Dermis microvascular lymphatic vessel endothelial cell (primary cell): ENCODE measurements around the gene DCUN1D3. TPM values are rescaled to one million over a fixed set of nuclear protein-coding genes. Genes with fewer than 3 reads are reported as not detected.
"Not testable (repeated sequence)": the region's sequence is repeated elsewhere in the genome, so short reads cannot be mapped to it uniquely, and the experiment has no call there.

Experiments used
- DNase-seq, 2 donors: peaks; one replicate each; pipeline versions ENCODE4 v3.0.0 to v3.0.0-alpha.2; 2010; ENCODE audit warnings: low read depth in 2 of 2
- total RNA-seq: library from RNA; depleted of rRNA; stranded (reverse); fragments of >200 nt; gene quantifications from 2 replicates; pipeline ENCODE4 v1.2.1, GENCODE V29; 2014

DCUN1D3 gene
- total RNA-seq, 1 donor from 2014 or later = 15.5 TPM

DNA sequence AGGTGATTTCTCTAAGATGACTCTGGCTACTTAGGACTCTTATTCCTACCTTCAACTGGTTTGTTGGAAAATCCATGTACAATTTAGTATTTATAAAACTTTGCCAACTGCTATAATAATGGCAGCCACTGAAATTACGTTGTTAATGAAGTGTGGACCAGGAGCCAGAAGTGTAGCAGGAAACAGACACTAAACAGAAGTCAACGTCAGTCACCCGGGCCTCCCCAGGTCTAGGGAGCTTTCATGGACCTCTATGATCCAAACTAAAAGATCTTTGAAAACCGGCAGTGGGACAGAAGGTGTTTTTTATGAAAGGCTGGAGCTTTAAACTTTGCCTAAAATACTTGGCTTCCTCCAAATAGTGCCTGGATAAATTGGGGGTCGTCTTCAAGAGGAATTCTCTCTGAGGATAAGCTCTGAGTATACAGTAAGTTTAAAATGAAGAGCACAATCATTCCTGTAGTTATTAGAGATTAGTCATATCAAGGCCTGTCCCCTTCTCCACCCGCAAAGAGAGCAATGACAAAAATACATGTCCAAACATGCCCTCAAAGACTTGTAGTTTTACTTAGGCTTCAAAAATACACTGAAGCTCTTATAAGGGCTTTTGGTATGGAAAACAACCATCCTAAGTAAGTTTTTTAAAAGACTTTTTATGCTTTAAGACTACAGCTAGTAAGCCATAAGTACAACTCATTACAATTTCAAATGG, 34.6 kb downstream of the DCUN1D3 start:
- DNase-seq = peak in 1 of 2 donors; percentile 61

DNA sequence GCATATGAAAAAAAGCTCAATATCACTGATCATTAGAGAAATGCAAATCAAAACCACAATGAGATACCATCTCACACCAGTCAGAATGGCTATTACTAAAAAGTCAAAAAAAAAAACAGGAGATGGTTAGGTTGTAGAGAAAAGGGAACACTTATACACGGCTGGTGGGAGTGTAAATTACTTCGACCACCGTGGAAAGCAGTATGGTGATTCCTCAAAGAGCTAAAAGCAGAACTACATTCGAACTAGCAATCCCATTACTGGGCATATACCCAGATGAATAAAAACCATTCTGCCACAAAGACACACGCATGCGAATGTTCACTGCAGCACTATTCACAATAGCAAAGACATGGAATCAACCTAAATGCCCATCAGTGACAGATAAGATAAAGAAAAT, 35.8 kb downstream of the DCUN1D3 start:
- not testable (repeated sequence) for DNase-seq

DNA sequence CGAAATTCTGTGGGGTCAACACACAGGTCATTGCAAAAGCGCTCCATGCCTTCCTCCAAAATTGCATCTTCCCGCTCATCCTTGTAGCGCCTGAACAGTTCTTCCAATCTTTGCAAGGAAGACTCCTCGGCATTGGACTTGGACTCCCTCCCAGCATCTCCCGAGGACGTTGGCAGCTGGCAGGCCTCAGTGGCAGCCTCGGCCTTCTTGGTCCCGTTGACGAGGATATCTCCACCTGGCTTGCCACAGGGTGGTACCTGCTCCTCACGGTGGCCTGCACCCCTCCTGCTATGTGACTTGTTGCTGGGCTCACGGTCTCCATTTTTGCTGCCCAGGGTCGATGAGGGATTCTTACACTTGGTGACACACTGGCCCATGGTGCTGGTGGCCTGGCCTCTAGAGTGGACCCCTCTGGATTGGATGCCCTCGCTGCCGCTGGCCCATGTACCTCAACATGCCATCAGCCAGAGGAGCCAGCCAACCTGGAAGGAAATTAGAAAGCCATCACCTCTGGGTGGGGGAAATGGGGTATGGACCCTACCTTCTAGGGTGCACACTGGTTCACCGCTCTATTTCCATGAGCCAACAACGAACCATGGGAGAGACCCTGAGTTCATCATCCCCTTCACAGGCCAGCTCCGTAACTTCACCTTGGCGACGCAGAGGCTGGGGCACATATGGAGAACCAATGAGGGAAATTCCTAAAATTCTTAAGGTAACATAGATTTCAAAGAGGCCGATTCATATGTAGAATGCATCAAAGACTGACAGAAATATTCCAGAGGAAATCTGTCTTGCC, 37.8 kb downstream of the DCUN1D3 start:
- DNase-seq = no peak

DNA sequence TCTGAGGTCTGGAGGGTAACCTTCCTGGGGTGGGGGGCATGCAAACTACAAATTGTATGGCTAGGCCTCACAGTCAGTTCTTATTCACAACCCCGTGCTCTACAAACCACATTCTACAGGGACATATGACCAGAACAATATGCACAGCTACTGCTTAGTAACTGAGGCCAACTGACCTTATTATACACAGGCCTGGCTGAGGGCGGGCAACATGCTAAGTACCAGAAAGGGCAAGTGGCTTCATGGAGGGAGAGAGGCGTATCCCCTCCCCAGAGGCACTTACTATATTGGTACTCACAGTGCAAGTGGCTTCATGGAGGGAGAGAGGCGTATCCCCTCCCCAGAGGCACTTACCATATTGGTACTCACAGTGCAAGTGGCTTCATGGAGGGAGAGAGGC, 39.2 kb downstream of the DCUN1D3 start:
- not testable (repeated sequence) for DNase-seq

DNA sequence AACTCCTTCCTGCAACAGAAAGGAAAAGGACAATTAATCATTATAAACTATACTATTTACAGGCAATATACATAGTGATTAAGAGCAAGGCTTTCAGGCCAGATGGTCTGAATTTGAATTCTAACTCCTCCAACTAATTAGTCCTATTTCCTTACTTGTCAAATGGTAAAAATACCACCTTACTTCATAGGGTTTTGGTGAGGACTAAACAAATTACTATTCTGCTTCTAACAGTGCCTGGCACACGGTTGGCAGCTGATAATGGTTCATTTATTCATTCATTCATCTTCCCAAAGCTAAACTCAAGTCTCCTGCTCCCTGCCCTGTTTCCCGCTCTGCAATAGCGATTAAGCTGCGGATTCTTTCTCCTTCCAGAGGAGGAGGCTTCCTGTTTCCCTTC, 39.8 kb downstream of the DCUN1D3 start:
- DNase-seq = no peak

DNA sequence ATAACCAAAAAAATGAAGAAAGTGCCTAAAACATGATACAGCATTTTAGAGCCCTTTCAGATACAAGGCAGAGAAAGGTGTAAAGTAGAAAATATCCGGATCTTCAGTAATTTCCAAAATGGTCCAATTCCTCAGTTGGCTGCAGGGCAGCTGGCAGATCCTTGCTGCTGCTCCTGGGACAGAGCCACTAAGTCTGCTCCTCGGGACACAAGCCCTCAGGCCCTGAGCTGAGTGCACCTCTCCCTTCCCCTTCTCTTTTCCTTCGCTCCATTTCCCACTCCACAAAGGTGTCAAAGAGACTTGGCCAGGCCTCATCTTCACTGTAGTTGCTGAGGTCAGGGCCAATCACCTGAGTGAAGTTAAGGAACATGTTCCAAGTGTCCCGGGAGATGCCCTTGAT, 40.5 kb downstream of the DCUN1D3 start:
- DNase-seq = no peak

DNA sequence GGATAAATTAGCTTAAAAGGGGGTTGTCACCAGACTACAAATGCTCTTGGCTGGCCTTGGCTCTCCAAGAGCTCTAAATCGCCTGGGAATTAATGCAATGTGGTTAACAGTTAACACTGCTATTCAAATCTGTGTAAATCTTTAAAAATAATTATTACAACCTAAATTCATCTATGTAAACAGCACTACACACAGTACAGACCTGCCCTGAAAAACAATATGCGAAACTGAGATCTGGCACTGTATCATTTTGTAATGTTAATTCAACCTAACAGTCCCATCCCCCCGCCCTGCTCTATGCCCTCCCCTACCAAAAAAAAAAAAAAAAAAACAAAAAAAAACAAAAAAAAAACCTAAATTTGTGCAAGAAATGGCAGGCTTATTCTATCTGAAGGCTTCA, 40.9 kb downstream of the DCUN1D3 start:
- DNase-seq = no peak

DNA sequence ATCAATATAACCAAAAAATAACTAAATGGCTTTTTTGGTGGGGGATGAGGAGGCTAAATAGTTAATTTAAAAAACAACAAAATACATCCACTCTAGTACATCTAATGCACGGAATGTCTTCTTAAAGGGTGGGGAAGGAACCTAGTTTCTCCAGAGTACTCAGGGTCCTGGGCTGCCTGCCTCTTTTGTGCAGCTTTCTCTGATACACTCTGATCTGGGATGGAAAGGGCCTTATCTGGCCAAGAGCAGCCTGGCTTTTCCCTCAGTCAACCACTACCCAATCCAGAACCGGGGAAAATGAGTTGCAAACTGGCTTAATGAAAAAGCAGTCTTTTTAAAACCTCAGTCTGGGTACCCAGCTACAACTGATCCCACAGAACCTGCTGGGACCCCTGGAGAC, 42.9 kb downstream of the DCUN1D3 start:
- DNase-seq = no peak

DNA sequence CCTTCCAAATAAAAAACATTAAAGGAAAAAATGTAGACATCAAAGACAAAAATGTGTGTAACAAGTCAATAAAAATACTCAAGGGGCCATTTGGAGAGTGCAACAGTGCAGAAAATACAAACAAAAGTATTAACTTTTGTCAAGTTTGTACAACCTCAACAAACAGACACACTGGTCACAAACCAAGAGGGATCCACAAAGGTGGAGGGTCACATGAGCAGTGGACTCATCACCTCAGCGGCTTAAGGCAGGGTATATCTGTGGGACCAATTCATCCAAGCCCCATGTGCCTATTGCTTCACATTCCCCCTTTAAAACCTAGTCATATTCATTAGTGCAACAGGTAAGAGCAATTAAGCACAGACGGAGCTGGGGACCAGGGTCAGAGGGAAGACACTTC, 45.2 kb downstream of the DCUN1D3 start:
- no peak for DNase-seq

DNA sequence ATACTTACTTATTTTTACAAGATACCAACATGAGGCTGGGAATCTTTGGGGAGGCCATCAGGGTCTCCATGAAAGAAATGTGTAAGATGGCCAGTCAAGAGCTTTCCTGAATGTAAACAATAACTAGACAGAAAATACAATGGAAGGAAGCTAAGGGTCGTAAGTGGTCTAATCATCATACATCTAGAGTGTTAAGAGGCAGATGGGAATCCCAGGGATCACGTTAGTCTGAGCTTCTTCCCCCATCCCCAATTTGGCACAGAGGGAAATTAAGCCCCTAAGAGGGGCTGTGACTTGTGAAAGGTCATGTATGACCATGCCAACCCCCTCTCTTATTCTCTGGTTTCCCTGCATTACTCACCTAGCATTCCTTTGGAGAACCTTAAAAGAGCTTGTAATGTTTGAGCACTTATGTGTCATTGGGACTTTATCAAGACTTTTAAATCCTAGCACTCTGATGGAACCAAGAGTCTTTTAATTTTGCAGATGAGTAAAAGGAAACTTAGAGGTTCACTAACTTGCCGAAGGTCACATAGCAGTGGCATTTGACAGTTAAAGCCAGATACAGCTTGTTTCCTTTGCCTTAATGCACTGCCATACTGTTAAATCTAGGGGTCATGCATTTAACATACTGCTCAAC, 46.1 kb downstream of the DCUN1D3 start:
- DNase-seq = peak in 1 of 2 donors; percentile 33

DNA sequence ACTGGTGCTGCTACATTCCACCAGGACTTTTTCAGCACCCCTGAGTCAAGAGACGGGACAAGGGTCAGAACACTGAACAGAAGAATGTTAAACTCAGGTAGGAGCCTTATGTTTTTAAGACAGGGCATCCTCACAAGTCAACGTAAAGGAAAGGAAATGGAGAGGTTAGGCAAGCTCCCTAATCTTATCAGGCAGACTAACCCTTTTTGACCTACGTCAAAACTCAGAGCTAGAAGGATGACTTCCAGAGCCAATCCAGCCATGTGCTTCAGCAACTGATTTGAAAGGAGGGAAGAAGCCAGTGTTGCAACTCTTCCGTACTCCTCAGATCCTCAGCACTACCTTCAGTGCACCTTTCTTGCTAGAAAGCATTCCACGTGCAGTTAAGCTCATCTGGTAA, 47.0 kb downstream of the DCUN1D3 start:
- no peak for DNase-seq

DNA sequence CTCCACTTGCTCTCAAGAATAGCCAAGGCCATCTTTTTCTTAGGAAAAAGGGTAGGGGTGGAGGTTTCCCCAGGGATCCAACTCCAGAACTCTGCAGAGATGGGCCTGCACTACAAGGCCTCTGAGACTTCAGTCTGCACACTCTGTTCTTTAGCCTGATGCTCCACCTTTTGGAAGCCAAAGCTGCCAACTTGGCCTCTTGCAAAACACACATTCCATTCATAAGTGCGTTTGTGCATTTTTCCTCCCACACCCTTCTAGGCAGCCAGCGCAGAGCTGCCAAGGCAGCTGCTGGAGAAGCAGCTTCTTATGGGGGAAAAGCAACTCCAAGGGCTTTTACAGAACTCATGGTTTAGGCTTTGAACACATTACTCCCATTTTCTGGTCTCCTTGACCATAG, 48.6 kb downstream of the DCUN1D3 start:
- peak in 1 of 2 donors; percentile 35 for DNase-seq

DNA sequence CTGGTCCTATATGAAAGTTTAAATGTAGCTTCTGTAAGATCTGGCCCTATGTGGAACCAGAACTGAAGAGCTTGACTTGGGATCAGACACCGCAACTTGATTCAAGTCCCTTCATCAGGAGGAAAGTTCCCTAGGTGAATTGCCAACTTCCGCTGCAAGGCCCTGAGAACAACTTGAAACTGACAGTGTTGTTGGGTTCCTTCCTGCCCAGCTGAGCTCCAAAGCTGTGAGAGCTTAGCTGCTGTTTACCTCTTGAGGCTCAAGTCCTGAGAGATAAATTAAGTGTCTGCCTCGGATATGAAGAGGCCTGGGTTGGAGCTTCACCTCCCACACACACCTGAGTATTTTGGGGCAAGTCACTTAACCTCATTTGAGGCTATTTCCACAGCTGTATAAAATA, 49.2 kb downstream of the DCUN1D3 start:
- DNase-seq = peak in 1 of 2 donors; percentile 37

DNA sequence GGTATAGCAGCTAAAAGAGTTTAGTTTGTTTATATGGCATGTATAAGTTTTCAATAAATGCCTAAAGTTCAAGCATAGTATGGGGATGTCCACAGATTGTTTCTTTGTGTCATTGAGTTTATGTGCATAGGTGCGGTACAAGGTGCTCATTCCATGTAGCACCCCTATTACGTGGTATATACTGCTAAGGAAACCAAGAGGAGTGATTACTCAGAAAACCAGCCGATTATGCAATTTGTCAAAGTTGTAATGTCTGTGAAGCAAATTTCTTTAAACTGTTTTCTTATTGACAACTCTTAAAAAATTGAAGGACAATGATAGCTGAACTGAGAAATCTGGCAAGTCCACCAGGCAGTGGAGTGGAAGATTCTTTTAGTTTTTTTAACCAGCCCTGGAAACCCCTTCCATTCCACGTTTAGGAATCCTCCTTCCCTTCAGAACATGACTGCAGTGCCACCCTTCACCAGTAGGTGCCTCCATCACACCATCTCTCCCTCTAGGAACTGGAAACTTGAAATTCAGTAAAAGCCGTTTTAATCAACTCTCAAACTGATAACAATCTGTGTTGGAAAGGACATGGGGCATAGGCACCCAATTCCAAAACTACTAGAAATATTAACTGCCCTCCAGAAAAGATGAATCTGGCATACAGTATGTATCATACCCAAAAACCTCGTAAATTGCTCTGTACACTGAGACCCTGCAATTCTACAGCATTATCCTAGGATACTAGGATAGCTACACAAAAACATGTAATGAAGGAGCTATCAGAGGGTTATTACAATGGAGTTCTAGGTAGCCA, 50.4 kb downstream of the DCUN1D3 start:
- DNase-seq = peak; percentile 58 to 66

DNA sequence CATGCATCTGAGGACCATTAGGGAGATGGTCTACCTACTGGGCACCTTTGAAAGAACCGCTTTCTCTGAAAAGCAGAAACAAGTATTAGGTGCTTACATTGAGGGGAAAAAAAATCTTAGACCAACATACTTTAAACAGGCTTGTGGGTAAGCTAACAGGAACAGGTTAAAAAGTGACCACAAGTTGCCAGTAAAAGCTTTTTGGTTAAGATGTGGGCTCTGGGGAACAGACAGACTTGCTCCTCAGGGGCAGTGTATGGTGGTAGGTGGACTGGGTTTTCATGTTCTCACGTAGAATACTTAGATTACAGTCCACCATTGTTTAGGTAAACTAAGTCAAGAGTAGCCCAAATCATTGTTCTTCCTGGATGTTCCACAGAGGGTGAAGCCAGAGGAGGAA, 52.6 kb downstream of the DCUN1D3 start:
- DNase-seq = no peak

DNA sequence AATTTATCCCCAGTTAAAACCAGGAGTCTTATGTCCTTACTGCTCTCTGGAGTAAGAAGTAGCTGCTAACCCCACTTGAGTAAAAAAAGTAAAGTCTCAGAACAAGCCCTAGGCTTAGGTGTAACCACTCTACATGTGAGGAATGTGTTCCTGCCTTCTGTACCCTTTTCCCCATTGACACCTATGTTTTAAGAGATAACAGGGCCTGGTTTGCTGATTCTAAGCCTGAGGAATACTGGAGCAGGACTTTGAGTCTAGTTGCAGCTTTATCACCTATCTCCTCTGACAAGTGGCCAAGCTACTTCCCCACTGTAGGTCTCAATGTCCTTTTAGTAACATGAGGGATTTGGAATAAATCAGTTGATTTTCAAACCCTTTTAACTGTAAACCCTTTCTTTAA, 53.6 kb downstream of the DCUN1D3 start:
- no peak for DNase-seq

DNA sequence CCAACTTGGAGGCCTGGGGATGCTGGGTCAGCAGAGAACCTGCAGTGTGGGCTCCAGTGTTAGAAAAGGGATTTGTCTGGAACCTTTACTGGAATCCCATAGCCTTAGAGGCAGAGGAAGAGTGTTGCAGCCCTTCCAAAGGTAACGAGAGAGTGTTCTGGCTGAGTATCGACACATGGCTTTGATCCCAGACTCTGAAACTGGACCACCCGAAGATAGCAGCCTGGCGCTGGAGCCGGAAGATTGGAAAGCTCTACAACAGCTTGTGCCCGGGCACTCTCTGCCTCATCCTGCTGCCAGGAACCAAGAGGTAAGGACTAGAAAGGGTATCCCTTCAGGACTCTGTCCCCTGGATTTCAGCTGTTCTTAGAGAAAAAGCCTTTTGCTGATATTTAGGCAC, 54.1 kb downstream of the DCUN1D3 start:
- no peak for DNase-seq

DNA sequence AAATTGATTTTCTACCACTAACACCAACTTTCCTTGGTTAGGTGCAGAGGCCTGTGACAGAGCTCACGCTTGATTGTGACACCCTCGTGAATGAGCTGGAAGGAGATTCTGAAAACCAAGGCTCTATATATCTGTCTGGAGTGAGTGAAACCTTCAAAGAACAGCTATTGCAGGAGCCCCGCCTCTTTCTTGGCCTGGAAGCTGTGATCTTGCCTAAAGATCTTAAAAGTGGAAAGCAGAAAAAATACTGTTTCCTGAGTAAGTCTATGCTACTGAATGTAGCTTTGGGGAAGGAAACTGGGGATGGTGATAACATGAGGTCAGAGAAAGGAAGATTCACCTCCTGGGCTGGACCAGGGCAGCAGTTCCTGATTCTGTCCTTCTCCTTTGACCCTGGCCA, 55.6 kb downstream of the DCUN1D3 start:
- DNase-seq = no peak

DNA sequence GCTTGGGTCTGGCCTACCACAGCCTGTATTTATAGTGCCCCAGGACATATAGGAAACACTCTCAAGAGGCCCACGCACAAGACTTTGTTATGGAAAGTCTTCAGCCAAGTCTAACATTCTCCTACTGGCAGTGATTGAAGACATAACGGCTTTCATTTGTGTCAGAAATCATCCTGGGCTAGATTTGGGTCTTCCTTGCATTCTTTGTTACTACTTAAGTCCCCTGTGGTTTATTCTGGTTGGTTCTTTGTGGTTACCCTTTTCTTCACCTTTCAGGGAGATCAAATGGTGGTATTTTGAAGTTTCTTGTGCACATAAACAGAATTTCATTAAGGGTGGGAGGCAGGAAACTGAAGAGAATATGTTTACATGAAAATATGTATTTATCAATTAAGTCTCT, 56.1 kb downstream of the DCUN1D3 start:
- no peak for DNase-seq

DNA sequence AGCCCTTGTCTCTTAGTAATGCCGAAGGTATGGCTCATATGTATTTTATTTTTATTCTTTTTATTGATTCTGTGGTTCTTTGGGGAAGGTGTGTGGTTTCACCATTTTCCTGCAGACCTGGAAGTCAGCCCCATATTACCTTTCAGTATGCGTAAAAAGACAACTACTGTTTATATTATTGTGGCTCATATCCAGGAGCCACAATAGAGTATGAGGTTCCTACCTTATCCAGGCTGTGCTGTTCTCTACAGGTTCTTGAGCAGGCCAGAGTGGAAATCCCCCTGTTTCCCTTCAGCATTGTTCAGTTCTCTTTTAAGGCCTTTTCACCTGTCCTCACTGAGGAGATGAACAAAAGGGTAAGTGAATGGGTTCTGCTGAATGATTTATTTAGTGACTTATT, 60.7 kb downstream of the DCUN1D3 start:
- no peak for DNase-seq

DNA sequence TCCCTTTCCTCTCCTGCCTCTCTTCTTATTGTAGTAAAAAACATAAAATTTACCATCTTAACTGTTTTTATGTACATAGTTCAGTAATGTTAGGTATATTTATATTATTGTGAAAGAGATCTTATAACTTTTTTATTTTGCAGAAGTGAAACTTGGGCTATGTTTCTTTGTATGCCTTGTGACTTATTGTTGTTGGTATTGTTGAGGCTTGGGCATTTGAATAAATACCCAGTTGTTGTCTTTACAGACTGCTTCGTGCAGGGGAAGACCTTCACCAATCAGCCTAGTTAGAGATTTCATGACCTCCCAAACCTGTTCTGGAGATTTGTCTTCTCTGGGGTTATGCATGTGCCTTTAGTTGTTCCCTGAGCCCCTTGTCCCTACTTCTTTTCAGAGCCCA, 61.9 kb downstream of the DCUN1D3 start:
- no peak for DNase-seq

DNA sequence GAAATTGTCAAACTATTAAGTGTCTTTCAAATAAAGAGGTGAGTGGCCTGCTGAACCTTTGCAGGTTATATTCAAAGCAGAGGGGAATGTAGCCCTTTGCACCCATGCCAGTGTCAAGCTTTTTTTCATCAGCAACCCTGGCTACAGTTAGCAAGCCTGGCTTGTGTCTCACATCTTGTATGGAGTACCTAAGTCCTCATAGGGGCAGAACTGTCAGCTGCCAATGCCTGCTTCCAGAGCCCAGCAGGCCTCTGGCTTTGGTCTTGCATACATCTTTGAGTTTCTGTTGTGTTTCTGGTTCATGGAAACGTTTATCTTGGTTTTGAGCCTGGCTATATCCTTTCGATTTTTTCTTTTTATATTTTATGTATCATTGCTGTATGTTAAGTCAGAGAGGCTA, 67.1 kb downstream of the DCUN1D3 start:
- DNase-seq = no peak
